Activated CD4-positive, alpha-beta T cell treated with anti-CD3 and anti-CD28 coated beads, Interleukin-2, amount 50 U/mL, for 16 hours (primary cell): Measurements from ENCODE around the gene TRIAP1.
"Not testable (repeated sequence)": the region's sequence is repeated elsewhere in the genome, so short reads cannot be mapped to it uniquely, and the experiment has no call there.

Experiments
- DNase-seq: peaks from one replicate; pipeline ENCODE4 v3.0.0-alpha.2; 2020

TRIAP1 gene

GRCh38 chr12:120468325-120468820, 22.2 kb upstream of the TRIAP1 start:
- DNase-seq = peak; percentile 51

- no peak for DNase-seq
Observed at GRCh38 chr12:120467439-120467838, 21.3 kb upstream of the TRIAP1 start.

DNA sequence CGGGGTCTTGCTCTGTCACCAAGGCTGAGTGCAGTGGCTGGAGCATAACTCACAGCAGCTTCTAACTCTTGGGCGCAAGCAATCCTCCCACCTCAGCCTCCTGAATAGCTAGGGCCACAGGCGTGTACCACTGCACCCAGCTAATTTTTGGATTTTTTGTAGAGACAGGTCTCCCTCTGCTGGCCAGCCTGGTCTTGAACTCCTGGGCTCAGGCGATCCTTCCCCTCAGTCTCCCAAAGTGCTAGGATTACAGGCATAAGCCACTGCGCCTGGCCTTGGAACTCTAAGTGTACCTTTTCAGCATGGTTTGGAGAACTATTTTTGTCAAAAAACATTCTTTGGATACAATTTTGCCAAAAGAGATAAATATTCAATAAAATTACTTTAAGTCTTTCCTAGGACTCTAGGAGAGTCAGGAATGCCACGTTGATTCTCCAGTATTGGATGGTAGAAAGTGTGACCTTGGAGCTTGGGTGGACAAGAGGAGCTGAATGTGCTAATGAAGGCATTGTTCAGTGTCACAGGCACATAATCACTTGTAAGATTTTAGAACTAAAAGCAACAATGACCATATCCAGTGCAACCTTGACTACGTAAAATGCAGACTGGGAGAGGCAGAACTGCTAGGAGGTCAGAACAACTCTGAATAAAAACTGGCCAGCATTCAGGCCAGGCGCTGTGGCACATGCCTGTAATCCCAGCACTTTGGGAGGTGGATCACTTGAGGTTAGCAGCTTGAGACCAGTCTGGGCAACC, 20.6 kb upstream of the TRIAP1 start:
- DNase-seq = peak; percentile 46

- no peak for DNase-seq
Observed at GRCh38 chr12:120465756-120466155, 19.6 kb upstream of the TRIAP1 start.

DNA sequence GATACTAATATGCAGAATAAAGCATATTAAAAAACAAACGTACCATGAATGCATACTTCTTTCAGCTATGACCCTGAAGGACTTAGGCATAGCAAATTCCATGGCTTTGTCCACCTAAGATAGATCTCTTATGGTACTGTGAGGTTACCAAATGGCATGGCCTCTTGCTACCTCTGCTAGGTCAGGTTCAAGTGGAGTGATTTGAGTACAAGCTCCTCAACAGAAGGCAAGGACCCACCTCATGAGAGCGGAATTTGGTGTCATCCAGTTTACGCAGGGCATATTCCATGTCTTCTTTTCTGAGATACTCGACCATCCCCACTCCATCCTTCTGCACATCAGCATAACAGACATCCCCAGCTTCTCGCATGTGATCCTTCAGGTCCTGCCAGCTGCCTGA, 17.5 kb upstream of the TRIAP1 start:
- no peak for DNase-seq

DNA sequence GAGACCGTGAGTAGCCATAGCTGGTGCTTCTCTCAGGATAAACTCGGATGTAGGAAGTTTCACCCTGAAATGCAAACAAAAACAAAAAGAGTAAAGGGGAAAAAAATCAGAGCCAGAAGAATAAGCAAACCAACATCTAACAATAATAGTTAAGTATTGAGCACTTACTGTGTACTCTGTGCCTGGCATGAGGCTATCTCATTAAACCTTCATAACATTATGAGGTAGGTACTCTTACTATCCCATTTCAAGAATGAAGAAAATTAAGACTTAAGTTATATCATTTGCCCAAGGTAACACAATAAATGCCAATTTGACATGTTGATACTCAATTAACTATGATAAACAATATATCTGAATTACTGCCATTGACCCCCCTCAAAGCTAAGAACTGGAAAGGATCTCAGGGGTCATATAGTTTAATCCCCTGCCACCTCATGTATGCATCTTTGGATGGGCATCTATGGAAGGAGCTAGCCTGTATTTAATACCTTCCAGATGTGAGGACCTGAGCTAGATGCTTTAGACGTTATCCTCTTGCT, 16.0 kb upstream of the TRIAP1 start:
- no peak for DNase-seq

DNA sequence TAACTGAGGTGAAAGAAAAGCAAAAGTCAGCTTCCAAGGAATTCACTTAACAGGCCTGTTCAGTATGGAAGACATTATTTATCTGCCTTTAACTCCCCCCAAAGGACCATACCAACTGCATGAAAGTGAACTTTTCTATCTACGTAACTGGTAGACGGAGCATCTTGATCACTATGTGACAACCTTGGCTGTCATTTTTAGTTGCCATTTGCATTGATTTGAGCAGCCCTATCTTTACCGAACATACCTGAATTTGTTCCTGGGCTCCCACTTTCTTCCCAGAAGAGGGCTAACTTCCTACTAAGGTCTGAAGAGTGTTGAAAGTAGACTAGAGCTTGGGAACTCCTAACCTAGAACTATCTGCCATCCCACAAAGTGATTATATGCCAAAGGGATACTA, 14.0 kb upstream of the TRIAP1 start:
- DNase-seq = no peak

- DNase-seq = no peak
Observed at GRCh38 chr12:120457133-120457532, 10.9 kb upstream of the TRIAP1 start.

DNA sequence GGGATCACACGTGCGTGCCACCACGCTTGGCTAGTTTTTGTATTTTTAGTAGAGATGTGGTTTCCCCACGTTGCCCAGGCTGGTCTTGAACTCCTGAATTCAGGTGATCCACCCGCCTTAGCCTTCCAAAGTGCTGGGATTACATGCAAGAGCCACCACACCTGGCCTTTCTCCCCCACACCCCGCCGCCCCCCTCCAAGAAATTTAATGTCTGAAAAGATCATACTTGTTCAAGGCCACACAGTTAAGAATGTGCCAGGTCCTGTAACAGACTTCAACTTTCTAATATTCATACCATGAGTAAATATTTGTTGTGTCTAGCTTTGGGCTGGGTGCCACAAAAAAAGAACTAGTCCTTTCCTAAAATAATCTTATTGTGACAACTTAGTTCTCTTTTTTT, 9.1 kb upstream of the TRIAP1 start:
- no peak for DNase-seq

- peak; percentile 57 for DNase-seq
Observed at GRCh38 chr12:120453977-120454376, 7.8 kb upstream of the TRIAP1 start.

DNA sequence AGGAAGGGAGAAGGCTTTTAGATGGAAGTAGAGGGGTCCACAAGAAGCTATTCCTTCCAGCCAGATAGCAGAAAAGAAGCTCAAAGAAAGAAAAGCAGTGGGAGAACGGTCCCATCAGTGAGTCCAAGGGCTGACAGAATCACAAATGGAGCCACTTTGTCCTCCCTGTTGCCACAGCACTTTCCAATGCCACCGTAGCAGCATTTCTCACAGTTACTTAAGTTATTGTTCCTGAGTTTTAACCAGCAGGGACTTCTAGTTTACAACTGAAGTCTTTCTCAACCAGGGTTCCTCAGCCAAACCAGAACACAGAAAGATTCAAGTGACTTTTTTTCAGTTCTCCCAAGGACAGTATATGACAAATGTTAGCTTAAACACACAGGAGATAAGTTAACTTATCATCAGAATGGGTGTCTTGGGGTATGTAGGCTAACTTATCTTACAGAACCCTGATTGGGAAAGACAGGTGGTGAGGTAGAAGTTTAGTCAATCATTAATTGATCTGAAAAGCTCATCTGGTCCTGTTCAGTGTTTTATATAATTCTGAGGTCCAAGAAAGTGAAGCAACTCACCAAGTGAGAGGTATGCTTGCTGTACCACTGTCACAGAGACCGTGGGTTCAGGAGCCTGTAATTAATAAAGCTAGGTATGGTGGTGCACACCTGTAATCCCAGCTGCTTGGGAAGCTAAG, 7.0 kb upstream of the TRIAP1 start:
- DNase-seq = no peak

- not testable (repeated sequence) for DNase-seq
Observed at GRCh38 chr12:120452524-120452923, 6.3 kb upstream of the TRIAP1 start.

- no peak for DNase-seq
Observed at GRCh38 chr12:120447992-120448391, 1.8 kb upstream of the TRIAP1 start.

DNA sequence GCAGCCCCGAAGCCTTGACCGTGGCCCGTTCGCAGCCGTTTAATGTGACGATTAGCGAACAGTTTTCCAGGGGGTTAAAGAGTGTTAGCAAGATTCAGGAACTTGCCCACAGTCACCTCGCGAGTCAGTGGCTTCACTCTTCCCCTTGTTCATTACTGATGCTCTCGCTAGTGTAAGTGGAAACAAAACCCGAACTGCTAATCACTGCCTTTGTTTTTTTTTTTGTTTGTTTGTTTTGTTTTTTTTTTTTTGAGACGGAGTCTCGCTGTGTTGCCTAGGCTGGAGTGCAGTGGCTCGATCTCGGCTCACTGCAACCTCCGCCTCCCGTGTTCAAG, 627 bp upstream of the TRIAP1 start:
- DNase-seq = not testable (repeated sequence)

- DNase-seq = no peak
Observed at GRCh38 chr12:120444676-120445075, 1.5 kb downstream of the TRIAP1 start.

GRCh38 chr12:120439646-120440247, 6.4 kb downstream of the TRIAP1 start:
- peak; percentile 81 for DNase-seq

DNA sequence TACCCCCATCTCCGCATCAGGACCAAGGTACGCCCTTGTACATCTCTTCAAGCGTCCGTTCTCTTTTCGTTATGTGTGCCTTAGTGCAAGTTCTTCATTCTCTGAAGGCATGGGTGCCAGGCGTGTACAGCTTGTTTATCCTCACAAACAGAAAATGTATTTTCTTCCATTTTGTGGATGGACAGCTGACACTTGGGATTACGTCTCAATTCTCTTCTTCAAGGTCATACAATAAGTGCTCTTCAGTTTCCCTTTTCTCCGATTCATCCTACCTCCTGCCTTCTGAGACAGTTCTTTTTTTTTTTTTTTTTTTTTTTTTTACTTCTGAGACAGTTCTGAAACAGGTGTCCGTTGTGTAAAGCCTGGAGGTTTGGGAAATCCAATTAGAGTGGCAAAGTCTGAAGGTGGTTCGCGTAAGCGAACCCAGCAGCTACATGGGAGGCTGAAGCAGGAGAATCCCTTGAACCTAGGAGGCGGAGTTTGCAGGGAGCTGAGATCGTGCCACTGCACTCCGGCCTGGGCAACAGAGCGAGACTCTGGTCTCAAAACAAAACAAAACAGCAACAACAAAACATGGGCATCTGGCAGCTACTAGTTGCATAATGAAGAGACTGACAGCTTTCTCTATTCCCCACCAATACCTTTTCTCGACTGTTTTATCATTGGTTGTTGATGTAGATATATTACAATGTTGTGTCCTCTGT, 7.5 kb downstream of the TRIAP1 start:
- DNase-seq = no peak

- peak; percentile 99 for DNase-seq
Observed at GRCh38 chr12:120437735-120438494, 8.3 kb downstream of the TRIAP1 start, which contains the start of gene COX6A1. TSS of gene COX6A1 (plus strand) at chr12:120438113. CDS start at chr12:120438127, 14 bp downstream.

- no peak for DNase-seq
Observed at GRCh38 chr12:120432772-120433525, 13.2 kb downstream of the TRIAP1 start.

DNA sequence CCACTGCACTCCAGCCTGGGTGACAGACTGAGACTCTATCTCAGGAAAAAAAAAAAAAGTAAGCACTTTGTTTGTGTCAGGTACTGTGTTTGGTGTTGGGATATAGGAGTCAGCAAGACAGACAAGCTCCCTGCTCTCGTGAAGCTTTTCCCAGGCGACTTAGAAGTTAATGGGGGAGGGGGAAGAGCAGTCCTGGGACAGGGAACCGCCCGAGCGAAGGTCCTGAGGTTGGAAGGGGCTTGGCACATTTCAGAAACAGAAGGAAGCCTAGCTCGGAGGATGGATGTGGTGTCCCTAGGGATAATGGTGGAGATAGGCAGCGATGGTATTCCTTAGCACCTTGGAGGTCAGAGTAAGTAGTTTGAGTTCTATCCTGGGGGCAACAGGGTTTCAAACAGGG, 16.8 kb downstream of the TRIAP1 start:
- DNase-seq = no peak

GRCh38 chr12:120428597-120429229, 17.5 kb downstream of the TRIAP1 start:
- DNase-seq = no peak
